GM18507 (cell line): ENCODE data around the gene MT1M.
A peak's percentile ranks its signal among the peaks of the same experiment; 100 is the strongest.
"Not testable (repeated sequence)": the region's sequence is repeated elsewhere in the genome, so short reads cannot be mapped to it uniquely, and the experiment has no call there.

ENCODE experiments used
- DNase-seq: peaks from one replicate; pipeline ENCODE4 v3.0.0; 2011; ENCODE audit warnings: low read depth; ENCODE audit not compliant: insufficient read length; ENCODE audit errors: extremely low spot score
- FAIRE-seq: peaks from 2 replicates; lab custom pipeline; 2011; peaks lifted over from hg19 to GRCh38; lab: Jason Lieb, UNC

MT1M gene

GRCh38 chr16:56632156-56632847, at the start of gene MT1M:
TSS of gene MT1M (plus strand) at chr16:56632659. CDS start at chr16:56632732, 73 bp downstream.
- no peak for DNase-seq
- FAIRE-seq: no peak

- FAIRE-seq, DNase-seq: not testable (repeated sequence)
Measured at GRCh38 chr16:56582911-56583310, 49.5 kb upstream of the MT1M start.

DNA sequence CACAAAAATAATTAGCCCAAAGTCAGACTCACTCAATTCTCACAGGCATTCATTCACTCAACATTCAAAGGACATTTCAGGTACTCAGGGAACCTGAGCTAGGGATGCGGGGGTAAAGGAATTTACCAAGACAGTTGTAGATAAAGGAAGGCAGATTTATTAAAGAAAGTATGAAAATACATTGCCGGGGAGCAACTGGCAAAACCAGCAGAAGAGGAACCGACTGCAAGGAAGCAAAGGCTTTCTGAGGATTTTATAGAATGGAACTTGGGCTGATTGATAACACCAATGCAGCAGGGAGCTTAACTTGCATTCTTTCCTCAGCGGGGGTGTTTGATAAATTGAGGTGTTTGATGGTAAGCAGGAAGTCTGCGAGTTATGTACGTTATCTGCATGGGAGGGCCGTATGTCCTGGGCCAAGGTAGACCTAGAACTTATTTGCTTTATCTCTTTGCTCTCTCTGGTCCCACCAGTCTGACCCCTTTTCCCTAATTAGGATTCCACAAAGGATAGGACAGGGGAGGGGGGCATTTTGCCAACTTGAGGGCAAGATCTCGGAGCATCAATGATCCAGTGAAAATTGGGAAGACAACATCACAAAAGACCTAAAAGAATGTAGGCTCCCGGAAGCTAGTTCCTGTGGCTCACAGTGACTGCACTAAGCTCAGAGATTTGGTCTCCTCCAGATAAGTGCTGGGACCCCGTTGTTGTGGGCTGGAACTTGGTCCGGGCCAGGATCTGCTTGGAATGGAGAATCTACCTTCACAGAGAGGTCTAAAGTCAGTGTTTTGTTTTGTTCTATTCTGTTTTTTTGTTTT, 48.9 kb upstream of the MT1M start:
- no peak for DNase-seq
- no peak for FAIRE-seq

DNA sequence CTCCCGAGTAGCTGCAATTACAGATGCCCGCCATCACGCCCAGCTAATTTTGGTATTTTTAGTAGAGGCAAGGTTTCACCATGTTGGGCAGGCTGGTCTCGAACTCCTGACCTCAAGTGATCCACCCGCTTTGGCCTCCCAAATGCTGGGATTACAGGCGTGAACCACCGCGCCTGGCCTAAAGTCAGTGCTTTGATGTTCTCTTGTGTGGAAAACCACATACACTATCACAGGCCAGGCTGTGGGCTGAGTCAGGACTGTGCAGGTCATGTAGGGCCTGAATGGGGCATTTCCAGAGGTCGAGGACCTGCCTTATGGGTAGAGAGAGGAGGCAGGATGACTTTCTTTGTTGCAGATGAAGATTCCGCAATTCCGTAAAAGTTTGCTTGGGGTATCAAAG, 48.2 kb upstream of the MT1M start:
- DNase-seq: no peak
- FAIRE-seq: no peak

- DNase-seq: no peak
- no peak for FAIRE-seq
Measured at GRCh38 chr16:56588781-56589140, 43.7 kb upstream of the MT1M start.

GRCh38 chr16:56589141-56590039, 43.1 kb upstream of the MT1M start, which contains the start of gene MT3:
TSS of gene MT3 (plus strand) at chr16:56589528. CDS start at chr16:56589591, 63 bp downstream.
- DNase-seq: no peak
- FAIRE-seq: no peak

- no peak for FAIRE-seq
Measured at GRCh38 chr16:56591377-56592060, 40.9 kb upstream of the MT1M start.

GRCh38 chr16:56593573-56594291, 38.7 kb upstream of the MT1M start:
- DNase-seq (no peak), FAIRE-seq (no peak)

More at GRCh38 chr16:56591377-56592060, 40.9 kb upstream of the MT1M start:
- no peak for DNase-seq

GRCh38 chr16:56594292-56594619, 38.2 kb upstream of the MT1M start:
- DNase-seq (no peak), FAIRE-seq (no peak)

DNA sequence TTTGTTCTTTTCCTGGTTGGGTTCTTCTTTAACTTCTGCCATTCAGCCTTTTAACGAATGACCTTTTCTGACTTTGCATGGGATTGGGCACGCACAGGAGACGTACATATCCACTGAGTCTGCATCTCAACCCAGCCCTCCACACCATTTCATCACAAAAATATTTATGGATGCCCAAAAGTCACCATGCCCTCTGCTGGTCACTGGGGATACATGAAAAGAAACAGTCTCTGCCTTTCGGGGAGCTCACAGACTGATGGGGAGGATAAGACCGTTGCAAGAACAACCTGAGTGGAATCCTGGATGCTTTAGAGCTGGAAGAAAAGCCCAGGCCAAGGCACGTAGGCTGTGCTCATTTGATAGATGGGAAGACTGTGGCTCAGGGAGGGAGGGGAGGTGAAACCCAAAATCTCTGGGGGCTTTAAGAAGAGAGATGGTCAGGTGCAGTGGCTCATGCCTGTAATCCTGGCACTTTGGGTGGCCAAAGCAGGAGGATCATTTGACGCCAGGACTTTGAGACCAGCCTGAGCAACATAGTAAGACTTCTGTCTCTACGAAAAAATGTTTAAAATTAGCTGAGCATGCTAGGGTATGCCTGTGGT, 32.0 kb upstream of the MT1M start:
- peak; percentile 76 for FAIRE-seq
- no peak for DNase-seq

DNA sequence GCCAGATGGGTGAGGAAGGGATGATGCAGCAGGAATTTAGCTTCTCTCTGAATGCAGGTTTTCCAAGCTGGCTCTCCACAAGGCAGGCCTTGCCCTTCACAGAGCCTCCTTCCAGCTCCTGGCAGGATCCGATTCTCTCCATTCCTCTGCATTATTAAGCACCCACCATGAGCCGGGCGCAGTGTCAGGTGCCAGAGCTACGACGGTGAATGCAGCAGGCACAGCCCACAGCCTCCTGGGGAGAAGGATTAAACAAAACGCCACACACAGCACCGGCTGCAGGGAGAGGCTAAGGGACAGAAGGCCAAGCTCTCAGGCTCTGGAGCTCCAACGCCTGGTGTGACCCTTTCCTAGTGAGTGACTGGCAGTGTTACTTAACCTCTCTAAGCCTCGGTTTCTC, 31.1 kb upstream of the MT1M start:
- no peak for DNase-seq
- no peak for FAIRE-seq

DNA sequence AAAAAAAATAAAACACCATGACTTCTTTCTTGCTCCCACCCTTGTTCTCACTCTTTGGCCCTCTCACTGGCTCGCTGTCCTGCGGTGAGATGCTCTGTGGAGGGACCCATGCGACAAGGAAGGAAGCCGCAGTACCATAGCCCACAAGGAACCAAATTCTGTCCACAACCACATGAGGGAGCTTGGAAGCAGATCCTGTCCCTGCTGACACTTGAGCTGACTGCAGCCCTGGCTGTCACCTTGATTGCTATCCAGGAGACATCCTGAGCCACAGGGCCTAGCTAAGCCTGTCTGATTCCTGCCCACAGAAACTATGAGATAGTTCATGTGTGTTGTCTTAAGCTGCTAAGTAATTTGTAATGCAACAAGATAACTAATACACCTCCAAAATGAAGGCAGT, 28.9 kb upstream of the MT1M start:
- FAIRE-seq (no peak), DNase-seq (no peak)

DNA sequence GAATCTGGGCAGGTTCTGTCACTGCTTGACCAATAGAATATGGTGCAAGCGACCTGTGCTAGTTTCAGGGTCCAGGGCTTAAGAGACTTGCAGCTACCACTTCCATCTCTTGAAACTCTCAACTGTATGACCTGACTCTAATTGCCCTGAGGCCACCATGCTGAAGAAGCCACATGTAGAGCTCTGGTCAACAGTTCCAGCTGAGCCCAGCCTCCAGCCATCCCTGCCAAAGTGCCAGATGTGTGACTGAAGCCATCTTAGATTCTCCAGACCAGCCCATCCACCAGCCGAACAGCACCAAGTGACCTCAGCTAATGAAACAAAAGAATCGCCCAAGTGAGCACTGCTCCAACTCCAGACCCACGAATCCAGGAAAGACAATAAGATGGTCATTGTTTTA, 27.5 kb upstream of the MT1M start:
- no peak for FAIRE-seq
- DNase-seq: no peak

DNA sequence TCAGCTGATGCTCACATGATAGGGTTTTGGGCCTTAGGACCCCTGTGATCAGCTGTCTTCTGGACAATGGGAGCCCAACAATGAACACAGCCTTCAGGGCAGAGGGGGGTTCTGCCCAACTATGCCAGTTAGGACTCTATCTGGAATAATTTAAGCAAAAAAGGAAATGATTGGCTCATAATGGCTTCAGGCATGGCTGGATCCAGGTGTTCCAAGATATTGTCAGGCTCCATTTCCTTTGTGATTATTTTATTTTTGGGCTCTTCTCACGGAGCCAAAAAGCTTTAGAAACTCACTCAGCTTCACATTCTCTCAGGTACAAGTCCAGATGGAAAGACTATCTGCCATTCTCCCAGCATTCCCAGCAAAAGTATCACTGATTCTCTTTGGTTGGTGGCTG, 27.0 kb upstream of the MT1M start:
- no peak for DNase-seq
- no peak for FAIRE-seq

DNA sequence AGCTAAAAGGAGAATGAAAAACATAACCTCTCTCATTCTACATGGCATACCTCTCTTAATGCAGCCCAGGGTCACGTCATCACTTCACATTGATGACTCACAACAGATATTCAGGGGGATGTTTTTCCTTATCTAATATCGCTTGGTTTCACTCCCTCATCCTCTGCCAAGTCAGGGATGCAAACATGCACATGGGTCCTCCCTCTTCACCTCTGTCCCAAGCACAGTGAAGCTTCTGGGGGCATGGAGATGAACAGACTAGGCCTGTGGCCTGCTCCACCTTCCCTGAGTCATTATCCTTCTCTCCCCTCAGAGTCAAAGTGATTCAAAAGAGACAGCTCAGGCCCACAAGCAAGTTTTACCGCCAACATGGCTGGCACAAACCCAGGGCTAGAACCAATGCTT, 26.4 kb upstream of the MT1M start:
- no peak for DNase-seq
- FAIRE-seq: no peak

DNA sequence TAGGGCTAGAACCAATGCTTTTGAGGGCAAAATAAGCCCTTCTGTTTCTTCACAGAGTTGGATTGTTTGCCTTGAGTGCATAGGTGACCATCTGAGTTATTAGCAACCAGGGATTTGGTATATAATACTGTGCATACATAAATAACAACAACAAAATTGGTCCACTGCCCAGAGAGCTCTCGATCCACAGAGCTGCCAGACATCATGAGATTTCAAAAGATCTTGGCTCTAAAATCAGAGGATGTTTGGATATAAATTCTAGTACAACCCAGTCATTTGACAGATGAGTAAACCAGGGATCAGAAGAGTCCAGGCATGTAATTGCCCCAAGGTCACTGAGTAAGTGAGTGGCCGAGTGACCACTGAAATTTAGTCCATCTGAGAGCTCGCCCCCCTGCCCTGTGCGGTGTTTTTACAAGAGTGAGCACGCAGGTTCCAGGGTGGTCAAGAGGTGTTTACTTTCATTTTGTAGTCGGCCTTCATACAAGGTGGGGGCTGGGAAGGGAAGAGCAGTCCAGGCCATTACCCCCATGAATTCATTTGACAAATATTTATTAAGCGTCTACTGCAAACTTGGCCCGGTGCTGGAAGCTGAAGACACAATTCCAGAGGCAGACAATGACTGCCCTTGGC, 25.9 kb upstream of the MT1M start:
- FAIRE-seq (no peak), DNase-seq (no peak)

GRCh38 chr16:56607109-56607618, 25.3 kb upstream of the MT1M start:
- DNase-seq (no peak), FAIRE-seq (no peak)

DNA sequence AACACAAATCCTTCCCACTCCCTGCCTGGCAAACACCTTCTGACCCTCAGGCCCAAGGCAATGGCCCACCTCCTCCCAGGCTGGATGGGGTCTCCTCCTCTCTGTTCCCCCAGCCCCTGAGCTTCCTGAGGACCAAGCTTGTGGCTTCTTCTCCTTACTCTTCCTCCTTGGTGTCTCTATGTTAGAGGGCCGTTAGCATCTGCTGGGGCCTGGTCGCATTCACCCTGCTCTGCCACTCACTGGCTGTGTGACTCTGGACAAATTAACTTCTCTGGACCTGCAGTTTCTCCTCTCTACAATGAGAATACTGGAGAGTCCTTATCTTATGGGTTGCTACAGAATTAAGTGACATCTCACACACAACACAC, 24.8 kb upstream of the MT1M start:
- DNase-seq: no peak
- no peak for FAIRE-seq
